ENCODE results near the gene MRPS11. TPM values are rescaled to one million over a fixed set of nuclear protein-coding genes. Genes with fewer than 3 reads are reported as not detected.

The MRPS11 gene
- polyA plus RNA-seq, 1 donor from 2014 or later = 57.5 TPM

DNA sequence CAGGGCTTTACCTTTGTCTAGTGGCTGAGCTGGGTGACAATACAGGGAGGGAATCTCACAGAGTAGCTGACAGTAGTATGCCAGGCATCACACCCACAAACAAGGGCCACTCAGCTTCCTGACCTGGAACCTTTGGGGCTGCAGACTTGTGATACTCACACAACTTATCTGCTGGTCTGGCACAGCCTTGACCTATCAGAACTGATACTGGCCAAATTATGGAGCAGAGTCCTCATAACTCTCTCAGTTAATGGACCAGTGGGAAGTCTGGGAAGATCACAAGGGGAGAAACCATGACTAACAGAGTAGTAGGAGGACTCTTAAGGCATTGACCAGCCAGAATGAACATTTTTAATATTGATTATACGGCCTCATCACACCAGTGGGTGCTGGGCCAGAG, 19.8 kb upstream of the MRPS11 start:
- Histone ChIP-seq H3K9me3 (ENCODE audit: low read length) (no peaks in the 10 kb centered on the region), H3K27ac (ENCODE audit: low read length) (no peak overlapping the region), H3K9ac (ENCODE audit: low read length) (no peak overlapping the region), H3K36me3 (ENCODE audit: insufficient read depth, low read length) (no peaks in the 10 kb centered on the region), H3F3A (ENCODE audit: insufficient read depth, low read length, poor library complexity, severe bottlenecking) (no peaks in the 10 kb centered on the region), H3K79me2 (replicated peaks; ENCODE audit: insufficient read depth, low read length) (no peaks in the 10 kb centered on the region), H4K20me1 (ENCODE audit: insufficient read depth) (no peaks in the 10 kb centered on the region), H3K27me3 (ENCODE audit: insufficient read depth, low read depth, low read length) (no peaks in the 10 kb centered on the region), H3K9me2 (ENCODE audit: insufficient read depth, low read length) (no peaks in the 10 kb centered on the region), H3K4me3 (ENCODE audit: low read length) (no peak overlapping the region), H3K4me2 (ENCODE audit: low read length) (no peak overlapping the region), H2AFZ (ENCODE audit: low read depth, low read length) (no peak overlapping the region)
- TF ChIP-seq POLR2AphosphoS5 (IDR thresholded peaks at IDR 0.05) = no peak
- TF ChIP-seq, protein P1, sequence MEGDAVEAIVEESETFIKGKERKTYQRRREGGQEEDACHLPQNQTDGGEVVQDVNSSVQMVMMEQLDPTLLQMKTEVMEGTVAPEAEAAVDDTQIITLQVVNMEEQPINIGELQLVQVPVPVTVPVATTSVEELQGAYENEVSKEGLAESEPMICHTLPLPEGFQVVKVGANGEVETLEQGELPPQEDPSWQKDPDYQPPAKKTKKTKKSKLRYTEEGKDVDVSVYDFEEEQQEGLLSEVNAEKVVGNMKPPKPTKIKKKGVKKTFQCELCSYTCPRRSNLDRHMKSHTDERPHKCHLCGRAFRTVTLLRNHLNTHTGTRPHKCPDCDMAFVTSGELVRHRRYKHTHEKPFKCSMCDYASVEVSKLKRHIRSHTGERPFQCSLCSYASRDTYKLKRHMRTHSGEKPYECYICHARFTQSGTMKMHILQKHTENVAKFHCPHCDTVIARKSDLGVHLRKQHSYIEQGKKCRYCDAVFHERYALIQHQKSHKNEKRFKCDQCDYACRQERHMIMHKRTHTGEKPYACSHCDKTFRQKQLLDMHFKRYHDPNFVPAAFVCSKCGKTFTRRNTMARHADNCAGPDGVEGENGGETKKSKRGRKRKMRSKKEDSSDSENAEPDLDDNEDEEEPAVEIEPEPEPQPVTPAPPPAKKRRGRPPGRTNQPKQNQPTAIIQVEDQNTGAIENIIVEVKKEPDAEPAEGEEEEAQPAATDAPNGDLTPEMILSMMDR (IDR thresholded peaks at IDR 0.05; ENCODE audit: poor library complexity, severe bottlenecking) = no peak
- TF ChIP-seq MXI1 (conservative IDR thresholded peaks at IDR 0.05; ENCODE audit: poor library complexity, severe bottlenecking) = no peak
- no peak for TF ChIP-seq RAD21 (conservative IDR thresholded peaks at IDR 0.05)

DNA sequence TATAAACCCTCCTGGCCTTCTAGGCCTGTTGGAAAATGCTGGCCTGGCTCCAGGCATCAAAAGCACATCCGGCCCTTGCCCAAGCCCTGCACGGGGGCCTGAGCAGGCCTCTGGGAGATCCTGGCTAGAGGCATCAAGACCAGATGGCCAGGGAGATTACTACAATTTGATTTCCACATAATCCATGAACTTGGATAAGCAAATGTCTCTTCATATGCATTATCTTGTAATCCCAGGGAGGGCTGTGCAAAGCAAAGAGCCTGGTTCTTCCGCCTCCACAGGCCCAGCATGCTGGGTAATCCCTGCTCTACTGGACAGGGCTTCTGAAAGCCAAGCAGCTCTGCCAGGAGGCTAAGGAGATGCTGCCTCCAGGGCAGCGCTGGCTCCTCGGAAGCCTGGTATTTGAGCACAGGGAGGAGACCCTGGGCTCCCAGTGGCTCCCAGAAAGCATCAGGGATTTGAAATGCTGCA, 18.5 kb upstream of the MRPS11 start:
- H3K27ac ChIP-seq (ENCODE audit: low read length) = no peak overlapping the region
- no peak overlapping the region for H3K4me2 ChIP-seq (ENCODE audit: low read length)
- TF ChIP-seq TAF1 (IDR thresholded peaks at IDR 0.05; ENCODE audit: low read depth) = no peak
- no peak for TF ChIP-seq SMC3 (conservative IDR thresholded peaks at IDR 0.05; ENCODE audit: poor library complexity)
- no peak for TF ChIP-seq MXI1 (conservative IDR thresholded peaks at IDR 0.05; ENCODE audit: poor library complexity, severe bottlenecking)
- no peak for TF ChIP-seq POLR2AphosphoS5 (IDR thresholded peaks at IDR 0.05)
- no peak for TF ChIP-seq EZH2 (IDR thresholded peaks at IDR 0.05; ENCODE audit: borderline replicate concordance, insufficient read depth, low read length, poor library complexity, severe bottlenecking)
- no peak for TF ChIP-seq EP300 (conservative IDR thresholded peaks at IDR 0.05; ENCODE audit: poor library complexity, severe bottlenecking)

DNA sequence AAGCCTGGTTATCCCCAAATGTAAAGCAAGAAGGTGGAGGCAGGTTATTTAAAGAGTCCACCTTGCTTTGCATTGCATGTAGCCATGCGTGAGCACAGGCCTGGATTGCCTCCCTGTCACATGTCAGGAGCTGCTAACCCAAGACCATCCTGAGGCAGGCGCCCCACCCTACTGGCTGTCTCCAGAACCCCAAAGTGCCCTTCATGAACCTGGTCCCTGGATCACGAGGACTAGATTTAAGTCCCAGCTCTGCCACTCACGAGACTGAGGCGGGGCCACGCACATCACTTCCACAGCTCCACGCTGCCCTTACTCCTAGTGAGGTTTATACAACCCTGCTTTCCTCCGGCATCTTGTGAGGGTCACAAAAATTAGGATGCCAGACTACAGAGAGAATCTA, 17.9 kb upstream of the MRPS11 start:
- Histone ChIP-seq H2AFZ (ENCODE audit: low read depth, low read length) (no peak overlapping the region), H3K9me2 (ENCODE audit: insufficient read depth, low read length) (no peaks in the 10 kb centered on the region), H4K20me1 (ENCODE audit: insufficient read depth) (no peaks in the 10 kb centered on the region), H3K4me3 (ENCODE audit: low read length) (no peak overlapping the region), H3K9ac (ENCODE audit: low read length) (no peak overlapping the region), H3K27ac (ENCODE audit: low read length) (no peak overlapping the region), H3K36me3 (ENCODE audit: insufficient read depth, low read length) (no peaks in the 10 kb centered on the region), H3K4me2 (ENCODE audit: low read length) (no peak overlapping the region), H3K27me3 (ENCODE audit: insufficient read depth, low read depth, low read length) (no peaks in the 10 kb centered on the region), H3K79me2 (replicated peaks; ENCODE audit: insufficient read depth, low read length) (no peaks in the 10 kb centered on the region), H3F3A (ENCODE audit: insufficient read depth, low read length, poor library complexity, severe bottlenecking) (no peaks in the 10 kb centered on the region), H3K9me3 (ENCODE audit: low read length) (no peaks in the 10 kb centered on the region)
- TF ChIP-seq, protein P2, sequence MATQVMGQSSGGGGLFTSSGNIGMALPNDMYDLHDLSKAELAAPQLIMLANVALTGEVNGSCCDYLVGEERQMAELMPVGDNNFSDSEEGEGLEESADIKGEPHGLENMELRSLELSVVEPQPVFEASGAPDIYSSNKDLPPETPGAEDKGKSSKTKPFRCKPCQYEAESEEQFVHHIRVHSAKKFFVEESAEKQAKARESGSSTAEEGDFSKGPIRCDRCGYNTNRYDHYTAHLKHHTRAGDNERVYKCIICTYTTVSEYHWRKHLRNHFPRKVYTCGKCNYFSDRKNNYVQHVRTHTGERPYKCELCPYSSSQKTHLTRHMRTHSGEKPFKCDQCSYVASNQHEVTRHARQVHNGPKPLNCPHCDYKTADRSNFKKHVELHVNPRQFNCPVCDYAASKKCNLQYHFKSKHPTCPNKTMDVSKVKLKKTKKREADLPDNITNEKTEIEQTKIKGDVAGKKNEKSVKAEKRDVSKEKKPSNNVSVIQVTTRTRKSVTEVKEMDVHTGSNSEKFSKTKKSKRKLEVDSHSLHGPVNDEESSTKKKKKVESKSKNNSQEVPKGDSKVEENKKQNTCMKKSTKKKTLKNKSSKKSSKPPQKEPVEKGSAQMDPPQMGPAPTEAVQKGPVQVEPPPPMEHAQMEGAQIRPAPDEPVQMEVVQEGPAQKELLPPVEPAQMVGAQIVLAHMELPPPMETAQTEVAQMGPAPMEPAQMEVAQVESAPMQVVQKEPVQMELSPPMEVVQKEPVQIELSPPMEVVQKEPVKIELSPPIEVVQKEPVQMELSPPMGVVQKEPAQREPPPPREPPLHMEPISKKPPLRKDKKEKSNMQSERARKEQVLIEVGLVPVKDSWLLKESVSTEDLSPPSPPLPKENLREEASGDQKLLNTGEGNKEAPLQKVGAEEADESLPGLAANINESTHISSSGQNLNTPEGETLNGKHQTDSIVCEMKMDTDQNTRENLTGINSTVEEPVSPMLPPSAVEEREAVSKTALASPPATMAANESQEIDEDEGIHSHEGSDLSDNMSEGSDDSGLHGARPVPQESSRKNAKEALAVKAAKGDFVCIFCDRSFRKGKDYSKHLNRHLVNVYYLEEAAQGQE (IDR thresholded peaks at IDR 0.05; ENCODE audit: borderline replicate concordance) = no peak
- TF ChIP-seq EP300 (conservative IDR thresholded peaks at IDR 0.05; ENCODE audit: poor library complexity, severe bottlenecking) (no peak), SMC3 (conservative IDR thresholded peaks at IDR 0.05; ENCODE audit: poor library complexity) (no peak), RAD21 (conservative IDR thresholded peaks at IDR 0.05) (no peak), EZH2 (IDR thresholded peaks at IDR 0.05; ENCODE audit: borderline replicate concordance, insufficient read depth, low read length, poor library complexity, severe bottlenecking) (no peak), MXI1 (conservative IDR thresholded peaks at IDR 0.05; ENCODE audit: poor library complexity, severe bottlenecking) (no peak), POLR2AphosphoS5 (IDR thresholded peaks at IDR 0.05) (no peak), TAF1 (IDR thresholded peaks at IDR 0.05; ENCODE audit: low read depth) (no peak)
- TF ChIP-seq, protein P1 (IDR thresholded peaks at IDR 0.05; ENCODE audit: poor library complexity, severe bottlenecking) = no peak

More for the DNA sequence above, 18.5 kb upstream of the MRPS11 start:
- no peaks in the 10 kb centered on the region for H3K27me3 ChIP-seq (ENCODE audit: insufficient read depth, low read depth, low read length)
- H3K9ac ChIP-seq (ENCODE audit: low read length) = no peak overlapping the region
- no peak overlapping the region for H2AFZ ChIP-seq (ENCODE audit: low read depth, low read length)
- no peaks in the 10 kb centered on the region for H3K36me3 ChIP-seq (ENCODE audit: insufficient read depth, low read length)
- H3K9me3 ChIP-seq (ENCODE audit: low read length) = no peaks in the 10 kb centered on the region
- H3K4me3 ChIP-seq (ENCODE audit: low read length) = no peak overlapping the region
- no peaks in the 10 kb centered on the region for H3K79me2 ChIP-seq (replicated peaks; ENCODE audit: insufficient read depth, low read length)
- H3K9me2 ChIP-seq (ENCODE audit: insufficient read depth, low read length) = no peaks in the 10 kb centered on the region
- no peaks in the 10 kb centered on the region for H3F3A ChIP-seq (ENCODE audit: insufficient read depth, low read length, poor library complexity, severe bottlenecking)
- H4K20me1 ChIP-seq (ENCODE audit: insufficient read depth) = no peaks in the 10 kb centered on the region

All from neural cell (in vitro differentiated cells).